SK-N-SH treated with all-trans-retinoic acid at 6 μM for 48 hours (cell line): ENCODE measurements around the gene ATG10.
"Not testable (repeated sequence)": the region's sequence is repeated elsewhere in the genome, so short reads cannot be mapped to it uniquely, and the experiment has no call there.

ENCODE experiments used
- ARNTL ChIP-seq: fragments of 450-650 bp; formaldehyde crosslinking; IDR thresholded peaks from 2 replicates; pipeline ENCODE4 v1.5.0; 2020; ENCODE audit warnings: low read depth, mild to moderate bottlenecking, moderate library complexity, borderline replicate concordance
- PATZ1 ChIP-seq: fragments of 250-450 bp; sonication (Bioruptor Pico); IDR thresholded peaks from 2 replicates; pipeline ENCODE4 v1.8.0; 2020; ENCODE audit warnings: mild to moderate bottlenecking, moderate library complexity, borderline replicate concordance
- RARB ChIP-seq: fragments of 250-450 bp; sonication (Bioruptor Pico); IDR thresholded peaks from 2 replicates; pipeline ENCODE4 v1.8.0; 2021; ENCODE audit warnings: mild to moderate bottlenecking, moderate library complexity
- ZNF565 ChIP-seq: fragments of 450-650 bp; formaldehyde crosslinking; conservative IDR thresholded peaks from 2 replicates; pipeline ENCODE4 v1.5.0; 2020; ENCODE audit warnings: low read depth, mild to moderate bottlenecking, moderate library complexity

- not testable (repeated sequence) for TF ChIP-seq ZNF565 (CRISPR knock-in tag); RARB (CRISPR knock-in tag); PATZ1; ARNTL (CRISPR knock-in tag)
Observed at GRCh38 chr5:82269363-82269762, 297.5 kb downstream of the ATG10 start.
